Measurements from ENCODE around the gene PGA3.
"Not testable (repeated sequence)": the region's sequence is repeated elsewhere in the genome, so short reads cannot be mapped to it uniquely, and the experiment has no call there.

PGA3 gene

GRCh38 chr11:61172356-61172755, 31.0 kb upstream of the PGA3 start:
- no peak for DNase-seq

- no peak for DNase-seq
These were observed 30.4 kb upstream of the PGA3 start for GRCh38 chr11:61172888-61173287.

- no peak for DNase-seq
These were observed 29.9 kb upstream of the PGA3 start for GRCh38 chr11:61173456-61173855.

GRCh38 chr11:61174273-61174672, 29.0 kb upstream of the PGA3 start:
- DNase-seq: no peak

GRCh38 chr11:61174949-61175348, 28.4 kb upstream of the PGA3 start:
- no peak for DNase-seq

GRCh38 chr11:61176446-61176845, 26.9 kb upstream of the PGA3 start:
- DNase-seq: no peak

- not testable (repeated sequence) for DNase-seq
These were observed 23.1 kb upstream of the PGA3 start for GRCh38 chr11:61180205-61180604.

GRCh38 chr11:61181489-61181888, 21.8 kb upstream of the PGA3 start:
- DNase-seq: no peak

- DNase-seq: no peak
These were observed 19.7 kb upstream of the PGA3 start for GRCh38 chr11:61183645-61184044.

GRCh38 chr11:61186504-61186903, 16.8 kb upstream of the PGA3 start:
- no peak for DNase-seq

GRCh38 chr11:61187505-61188130, 15.7 kb upstream of the PGA3 start:
- DNase-seq: peak; percentile 53

GRCh38 chr11:61189933-61190332, 13.4 kb upstream of the PGA3 start:
- DNase-seq: no peak

GRCh38 chr11:61193596-61193995, 9.7 kb upstream of the PGA3 start:
- no peak for DNase-seq

GRCh38 chr11:61194169-61194671, 9.1 kb upstream of the PGA3 start:
- DNase-seq: no peak

GRCh38 chr11:61194981-61195695, 8.2 kb upstream of the PGA3 start:
- DNase-seq: no peak

- DNase-seq: no peak
These were observed 7.6 kb upstream of the PGA3 start for GRCh38 chr11:61195719-61196118.

GRCh38 chr11:61198361-61198760, 5.0 kb upstream of the PGA3 start:
- no peak for DNase-seq

GRCh38 chr11:61198948-61199523, 4.3 kb upstream of the PGA3 start:
- no peak for DNase-seq

GRCh38 chr11:61201476-61201875, 1.8 kb upstream of the PGA3 start:
- DNase-seq: no peak

GRCh38 chr11:61203873-61204272, 558 bp downstream of the PGA3 start:
- not testable (repeated sequence) for DNase-seq

- DNase-seq: not testable (repeated sequence)
These were observed 1.3 kb downstream of the PGA3 start for GRCh38 chr11:61204502-61205059.

- DNase-seq: not testable (repeated sequence)
These were observed 4.5 kb downstream of the PGA3 start for GRCh38 chr11:61207636-61208310.

- not testable (repeated sequence) for DNase-seq
These were observed 7.3 kb downstream of the PGA3 start for GRCh38 chr11:61210629-61211028.
